B cell (primary cell): Measurements from ENCODE around the gene ANKRD44. TPM values are rescaled to one million over a fixed set of nuclear protein-coding genes. Genes with fewer than 3 reads are reported as not detected.

Source experiments
- ATAC-seq: fragments of 200-7000 bp; cut with Tn5 transposase; one replicate; pipeline ENCODE4 v1.10.0; 2021; ENCODE audit warnings: low read depth, mild to moderate bottlenecking, moderate number of reproducible peaks, moderate library complexity
- CTCF ChIA-PET: fragments of 350-600 bp; sonication (Branson Sonifier 250); formaldehyde crosslinking; loops from one replicate; lab custom pipeline; 2021; ENCODE audit warnings: antibody characterized with exemption, inconsistent platforms; lab: Charles Lee
- POLR2A ChIA-PET: fragments of 350-600 bp; sonication (Branson Sonifier 250); formaldehyde crosslinking; loops from one replicate; lab custom pipeline; 2021; ENCODE audit warnings: antibody characterized with exemption; lab: Charles Lee
- DNase-seq: peaks from one replicate; pipeline ENCODE4 v3.0.0; 2013
- H2AFZ ChIP-seq: 2 replicates; pipeline ENCODE4 v1.6.1; 2012; ENCODE audit warnings: mild to moderate bottlenecking, low read depth, low read length; ENCODE audit not compliant: insufficient read depth, poor library complexity, severe bottlenecking
- H3K27ac ChIP-seq, 2 donors: 1 replicate in 1 of 2; 2 replicates in 1 of 2; pipeline ENCODE4 v1.5.1; 2012 to 2013; ENCODE audit warnings: low read length in 2 of 2, mild to moderate bottlenecking in 2 of 2, moderate library complexity in 1 of 2
- H3K27me3 ChIP-seq, 4 experiments: fragments of 200-600 bp in 1 of 4; sonication (generic) in 1 of 4; replicated peaks in 1 of 4; 1 replicate in 2 of 4; 2 replicates in 2 of 4; pipeline versions ENCODE4 v1.6.1 to v1.7.0; 2013 to 2016; ENCODE audit warnings: low read length in 3 of 4, mild to moderate bottlenecking in 2 of 4, mixed read lengths in 1 of 4, moderate library complexity in 1 of 4; ENCODE audit not compliant: insufficient read depth in 4 of 4, control insufficient read depth in 3 of 4; ENCODE audit errors: control extremely low read depth in 1 of 4
- H3K36me3 ChIP-seq, 2 experiments: replicated peaks in 1 of 2; 1 replicate in 1 of 2; 2 replicates in 1 of 2; pipeline versions ENCODE4 v1.6.1 to v1.7.1; 2013; ENCODE audit warnings: low read length in 1 of 2; ENCODE audit not compliant: insufficient read depth in 2 of 2, control insufficient read depth in 1 of 2; ENCODE audit errors: control extremely low read depth in 1 of 2, extremely low read depth in 1 of 2
- H3K4me1 ChIP-seq, 2 donors: fragments of 200-600 bp in 1 of 2; sonication (generic) in 1 of 2; 1 replicate in 1 of 2; 2 replicates in 1 of 2; pipeline versions ENCODE4 v1.5.1 to v1.6.1; 2013 to 2017; ENCODE audit warnings: low read length in 2 of 2; ENCODE audit not compliant: control insufficient read depth in 2 of 2, insufficient read depth in 2 of 2
- H3K4me2 ChIP-seq: replicated peaks from 2 replicates; pipeline ENCODE3; 2012; ENCODE audit warnings: mild to moderate bottlenecking, low read depth, low read length; ENCODE audit not compliant: poor library complexity, severe bottlenecking
- H3K4me3 ChIP-seq, 5 experiments: fragments of 200-600 bp in 1 of 5; sonication (generic) in 1 of 5; 1 replicate in 3 of 5; 2 replicates in 2 of 5; pipeline versions ENCODE4 v1.5.1 to v1.7.0; 2011 to 2016; ENCODE audit warnings: low read length in 4 of 5, mild to moderate bottlenecking in 4 of 5, low read depth in 2 of 5, control low read depth in 1 of 5, moderate library complexity in 1 of 5; ENCODE audit not compliant: insufficient read depth in 1 of 5; ENCODE audit errors: control extremely low read depth in 1 of 5, extremely low read depth in 1 of 5
- H3K79me2 ChIP-seq: fragments of 200-600 bp; sonication (generic); one replicate; pipeline ENCODE4 v1.6.0; 2016; ENCODE audit warnings: low read length; ENCODE audit not compliant: control insufficient read depth, insufficient read depth
- H3K9ac ChIP-seq: fragments of 200-600 bp; sonication (generic); 2 replicates; pipeline ENCODE4 v1.6.1; 2017; ENCODE audit warnings: mild to moderate bottlenecking, low read length, moderate library complexity
- H3K9me3 ChIP-seq, 3 donors: one replicate each; pipeline versions ENCODE4 v1.6.1 to v1.7.1; 2013; ENCODE audit warnings: low read length in 2 of 3; ENCODE audit not compliant: control insufficient read depth in 2 of 3, insufficient read depth in 1 of 3; ENCODE audit errors: control extremely low read depth in 1 of 3
- H4K20me1 ChIP-seq: 2 replicates; pipeline ENCODE4 v1.6.0; 2012; ENCODE audit warnings: mild to moderate bottlenecking, low read length; ENCODE audit not compliant: insufficient read depth, control insufficient read depth, poor library complexity, severe bottlenecking
- H3K27ac Mint-ChIP-seq: one replicate; pipeline ENCODE4 v1.8.0; 2021; ENCODE audit warnings: mixed read lengths
- H3K27me3 Mint-ChIP-seq: one replicate; pipeline ENCODE4 v1.8.0; 2021; ENCODE audit warnings: mixed read lengths
- H3K4me1 Mint-ChIP-seq: one replicate; pipeline ENCODE4 v1.8.0; 2021; ENCODE audit warnings: mixed read lengths
- H3K4me3 Mint-ChIP-seq: one replicate; pipeline ENCODE4 v1.8.0; 2021; ENCODE audit warnings: mixed read lengths
- H3K9me3 Mint-ChIP-seq: one replicate; pipeline ENCODE4 v1.8.0; 2022; ENCODE audit warnings: mixed read lengths; ENCODE audit not compliant: insufficient read depth
- EZH2 ChIP-seq: IDR thresholded peaks from 2 replicates; pipeline ENCODE4 v1.6.1; 2012; ENCODE audit warnings: borderline replicate concordance, low read depth, mild to moderate bottlenecking, moderate library complexity, low read length; ENCODE audit not compliant: insufficient read depth, poor library complexity, severe bottlenecking
- WGBS: methylation state at CpG from one replicate; pipeline ENCODE4 v1.1.5; 2013; ENCODE audit warnings: missing lambda C conversion rate; ENCODE audit not compliant: insufficient coverage; 5-methylcytosine and 5-hydroxymethylcytosine counted together
- intact Hi-C: fragments of 100-400 bp; cut with micrococcal nuclease; formaldehyde crosslinking; loops from one replicate; pipeline ENCODE4 v1.10.0; 2022
- polyA plus RNA-seq: library from polyadenylated mRNA; depleted of rRNA; stranded (reverse); fragments of >200 nt; gene quantifications from 2 replicates; pipeline ENCODE4 v1.2.3, GENCODE V29; 2012
- total RNA-seq, 2 donors: library from RNA; stranded (reverse); fragments of 120-200 nt in 1 of 2; gene quantifications; 1 replicate in 1 of 2; 2 replicates in 1 of 2; pipeline versions ENCODE4 v1.2.3 to v1.2.4, GENCODE V29; 2013 to 2022
- TF ChIP-seq, protein P1 (sequence below): fragments of 200-600 bp; IDR thresholded peaks from one replicate; pipeline ENCODE4 v1.8.0; 2022; ENCODE audit warnings: antibody characterized with exemption, mild to moderate bottlenecking

ANKRD44 gene
- total and polyA plus RNA-seq, 2 donors (not counting 1 experiment from before 2014, with no cell fraction given), result 92.6 to 457 TPM

DNA sequence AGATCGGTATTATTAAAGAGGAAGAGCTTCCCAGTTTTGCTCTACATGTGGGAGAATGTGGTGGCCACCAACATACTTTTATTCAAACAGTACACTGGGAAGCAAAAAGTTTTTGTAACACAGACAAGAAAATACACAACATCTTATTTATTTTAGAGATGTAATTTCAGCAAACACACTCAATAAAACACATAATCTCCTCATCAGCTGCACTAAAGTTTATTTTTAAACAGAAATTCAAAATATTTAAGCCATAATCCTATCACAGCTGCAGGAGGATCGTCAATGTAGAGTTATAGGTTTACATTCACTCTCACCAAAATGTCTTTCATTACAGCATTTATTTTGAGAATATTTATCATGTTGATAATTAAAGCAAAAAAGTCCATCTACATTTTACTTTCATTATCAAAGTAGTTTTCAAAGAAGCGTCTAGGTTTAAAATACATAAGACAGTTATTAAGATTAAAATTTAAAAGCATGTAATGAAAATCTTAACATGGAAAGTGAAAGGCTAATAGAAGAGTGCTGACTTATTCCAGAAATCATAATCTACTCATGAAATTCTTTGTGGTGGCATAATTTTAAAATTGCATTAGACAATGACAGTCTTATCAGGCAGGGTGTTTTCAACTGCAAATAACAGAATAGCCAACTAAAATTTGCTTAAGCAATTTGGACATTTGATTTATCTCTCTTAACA, 61.0 kb downstream of the ANKRD44 start:
- peaks cover 1 to 35% of the 10 kb centered on the region in 2 experiments for H3K36me3 ChIP-seq
- peak overlapping the region in 1 of 5 experiments; percentile 14 for H3K4me3 ChIP-seq
- WGBS, result no CpG with 5 or more reads among the region's 3 CpGs
- ChIA-PET POLR2A (interaction anchor here (0.8 kb wide), 1 partner anchor 12 kb away, joined by 5 read pairs; no protein-coding TSS in a partner anchor), CTCF (interaction anchor here (0.8 to 1.3 kb wide), 3 partner anchors 9 to 137 kb away, joined by 3 to 4 read pairs (median 3); no protein-coding TSS in a partner anchor)
- Mint-ChIP-seq H3K27ac (peak overlapping the region; percentile 70), H3K9me3 (no peaks in the 10 kb centered on the region), H3K27me3 (no peaks in the 10 kb centered on the region), H3K4me1 (peaks cover 73% of the 10 kb centered on the region), H3K4me3 (peak overlapping the region; percentile 23)
- no peak overlapping the region for H2AFZ ChIP-seq
- TF ChIP-seq EZH2, result no peak
- TF ChIP-seq, protein P1, sequence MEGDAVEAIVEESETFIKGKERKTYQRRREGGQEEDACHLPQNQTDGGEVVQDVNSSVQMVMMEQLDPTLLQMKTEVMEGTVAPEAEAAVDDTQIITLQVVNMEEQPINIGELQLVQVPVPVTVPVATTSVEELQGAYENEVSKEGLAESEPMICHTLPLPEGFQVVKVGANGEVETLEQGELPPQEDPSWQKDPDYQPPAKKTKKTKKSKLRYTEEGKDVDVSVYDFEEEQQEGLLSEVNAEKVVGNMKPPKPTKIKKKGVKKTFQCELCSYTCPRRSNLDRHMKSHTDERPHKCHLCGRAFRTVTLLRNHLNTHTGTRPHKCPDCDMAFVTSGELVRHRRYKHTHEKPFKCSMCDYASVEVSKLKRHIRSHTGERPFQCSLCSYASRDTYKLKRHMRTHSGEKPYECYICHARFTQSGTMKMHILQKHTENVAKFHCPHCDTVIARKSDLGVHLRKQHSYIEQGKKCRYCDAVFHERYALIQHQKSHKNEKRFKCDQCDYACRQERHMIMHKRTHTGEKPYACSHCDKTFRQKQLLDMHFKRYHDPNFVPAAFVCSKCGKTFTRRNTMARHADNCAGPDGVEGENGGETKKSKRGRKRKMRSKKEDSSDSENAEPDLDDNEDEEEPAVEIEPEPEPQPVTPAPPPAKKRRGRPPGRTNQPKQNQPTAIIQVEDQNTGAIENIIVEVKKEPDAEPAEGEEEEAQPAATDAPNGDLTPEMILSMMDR, result no peak
- H3K27me3 ChIP-seq, result no peaks in the 10 kb centered on the region
- peak overlapping the region; percentile 7 for H3K9ac ChIP-seq
- intact Hi-C loops, result no loop called here
- peak overlapping the region; percentile 31 for H3K4me2 ChIP-seq
- H3K9me3 ChIP-seq, result peaks cover 0 to 5% (median 0%) of the 10 kb centered on the region in 3 donors
- DNase-seq (no peak), ATAC-seq (no peak)
- H3K4me1 ChIP-seq, result peaks cover 55 to 71% of the 10 kb centered on the region in 2 donors
- peak overlapping the region; percentile 5 to 70 for H3K27ac ChIP-seq
- H4K20me1 ChIP-seq, result peaks cover 19% of the 10 kb centered on the region
- peaks cover 97% of the 10 kb centered on the region for H3K79me2 ChIP-seq

DNA sequence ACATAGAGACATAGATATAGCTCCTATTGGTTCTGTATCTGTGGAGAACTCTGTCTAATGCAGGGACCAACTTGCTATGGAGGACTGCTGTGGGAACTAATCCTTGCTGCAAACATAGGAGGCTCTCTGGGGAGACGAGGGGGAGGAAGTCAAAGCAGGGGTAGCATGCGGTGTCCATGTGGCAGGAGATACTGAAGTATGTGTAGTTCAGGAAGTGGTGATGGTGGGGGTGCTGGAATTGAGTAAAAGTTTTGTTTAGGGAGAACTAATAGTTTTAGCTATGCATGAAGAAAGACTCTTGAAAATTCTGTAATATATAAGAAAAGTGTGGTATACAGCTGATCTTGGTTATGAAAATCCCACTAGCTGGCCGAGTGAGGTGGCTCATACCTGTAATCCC, 62.0 kb downstream of the ANKRD44 start:
- Histone ChIP-seq H4K20me1 (peaks cover 19% of the 10 kb centered on the region), H3K36me3 (peaks cover under 1 to 35% of the 10 kb centered on the region in 2 experiments), H2AFZ (no peak overlapping the region), H3K4me3 (no peak overlapping the region), H3K4me1 (peaks cover 51 to 71% of the 10 kb centered on the region in 2 donors), H3K27me3 (no peaks in the 10 kb centered on the region), H3K9ac (no peak overlapping the region), H3K4me2 (peak overlapping the region; percentile 42), H3K79me2 (peaks cover 97% of the 10 kb centered on the region), H3K27ac (peak overlapping the region; percentile 5 to 70), H3K9me3 (peaks cover 0 to 5% (median 0%) of the 10 kb centered on the region in 3 donors)
- no peak for TF ChIP-seq EZH2
- peak overlapping the region; percentile 60 for H3K4me3 Mint-ChIP-seq
- ATAC-seq (peak; percentile 17), DNase-seq (no peak)
- intact Hi-C loops, result no loop called here
- H3K27ac Mint-ChIP-seq, result peak overlapping the region; percentile 85
- CTCF ChIA-PET, result interaction anchor here (0.8 to 1.3 kb wide), 3 partner anchors 8 to 136 kb away, joined by 3 to 4 read pairs (median 3); no protein-coding TSS in a partner anchor
- POLR2A ChIA-PET, result interaction anchor here (0.7 to 0.8 kb wide), 3 partner anchors 8 to 43 kb away, joined by 3 to 5 read pairs (median 3); no protein-coding TSS in a partner anchor
- peaks cover 75% of the 10 kb centered on the region for H3K4me1 Mint-ChIP-seq
- WGBS, result 29% methylated on average over 3 of the region's 3 CpGs
- H3K27me3 Mint-ChIP-seq, result no peaks in the 10 kb centered on the region
- no peaks in the 10 kb centered on the region for H3K9me3 Mint-ChIP-seq
